Prostate gland (tissue), 2 donors: ENCODE measurements around the gene SYT7.

ENCODE experiments used
- POLR2AphosphoS5 ChIP-seq: sonication (generic); formaldehyde crosslinking; IDR thresholded peaks from one replicate; pipeline ENCODE4 v1.6.1; 2017; ENCODE audit warnings: antibody characterized with exemption
- TF ChIP-seq, protein P1 (sequence below), 4 experiments: fragments of 200-600 bp in 2 of 4; fragments of 450-650 bp in 2 of 4; sonication (generic) in 2 of 4; IDR thresholded peaks; 1 replicate in 3 of 4; 2 replicates in 1 of 4; pipeline ENCODE4 v1.5.1; 2016 to 2019; ENCODE audit warnings: antibody characterized with exemption in 4 of 4, mild to moderate bottlenecking in 2 of 4, moderate library complexity in 2 of 4

DNA sequence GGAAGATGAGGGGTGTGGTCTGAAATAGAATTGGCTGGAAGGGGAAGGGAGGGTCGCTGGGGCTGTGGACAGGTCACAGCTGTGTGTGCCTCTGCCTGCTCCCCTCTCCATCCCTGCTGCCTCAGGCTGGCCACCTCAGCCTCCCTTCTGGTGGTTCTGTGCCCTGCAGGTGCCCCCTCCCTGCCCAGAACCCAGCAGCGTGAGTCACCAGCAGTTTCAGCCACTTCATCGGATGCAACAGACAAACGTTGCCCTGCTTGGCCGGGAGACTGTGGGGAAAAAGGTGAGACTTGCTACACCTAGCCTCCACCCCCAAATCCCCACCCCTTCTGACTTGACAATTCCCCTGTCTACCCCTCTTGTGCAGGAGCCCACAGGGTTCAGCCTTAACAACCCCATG, 94.1 kb downstream of the SYT7 start:
- TF ChIP-seq, protein P1, sequence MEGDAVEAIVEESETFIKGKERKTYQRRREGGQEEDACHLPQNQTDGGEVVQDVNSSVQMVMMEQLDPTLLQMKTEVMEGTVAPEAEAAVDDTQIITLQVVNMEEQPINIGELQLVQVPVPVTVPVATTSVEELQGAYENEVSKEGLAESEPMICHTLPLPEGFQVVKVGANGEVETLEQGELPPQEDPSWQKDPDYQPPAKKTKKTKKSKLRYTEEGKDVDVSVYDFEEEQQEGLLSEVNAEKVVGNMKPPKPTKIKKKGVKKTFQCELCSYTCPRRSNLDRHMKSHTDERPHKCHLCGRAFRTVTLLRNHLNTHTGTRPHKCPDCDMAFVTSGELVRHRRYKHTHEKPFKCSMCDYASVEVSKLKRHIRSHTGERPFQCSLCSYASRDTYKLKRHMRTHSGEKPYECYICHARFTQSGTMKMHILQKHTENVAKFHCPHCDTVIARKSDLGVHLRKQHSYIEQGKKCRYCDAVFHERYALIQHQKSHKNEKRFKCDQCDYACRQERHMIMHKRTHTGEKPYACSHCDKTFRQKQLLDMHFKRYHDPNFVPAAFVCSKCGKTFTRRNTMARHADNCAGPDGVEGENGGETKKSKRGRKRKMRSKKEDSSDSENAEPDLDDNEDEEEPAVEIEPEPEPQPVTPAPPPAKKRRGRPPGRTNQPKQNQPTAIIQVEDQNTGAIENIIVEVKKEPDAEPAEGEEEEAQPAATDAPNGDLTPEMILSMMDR (IDR thresholded peaks at IDR 0.05) = no peak
- no peak for TF ChIP-seq POLR2AphosphoS5
